Measurements from ENCODE around the gene ZIC1.

ZIC1 gene

GRCh38 chr3:147371771-147372340 is 37.3 kb upstream of the ZIC1 start:
- no peak for TF ChIP-seq CTCF (IDR thresholded peaks at IDR 0.05; ENCODE audit: low read depth, low read length)
- H3K4me3 ChIP-seq (ENCODE audit: low read depth, low read length) = no peak overlapping the region

- no peak overlapping the region for H3K4me3 ChIP-seq (ENCODE audit: low read depth, low read length)
- no peak for TF ChIP-seq CTCF (IDR thresholded peaks at IDR 0.05; ENCODE audit: low read depth, low read length)
These were observed 36.6 kb upstream of the ZIC1 start for GRCh38 chr3:147372525-147373027.

- no peak for TF ChIP-seq CTCF (IDR thresholded peaks at IDR 0.05; ENCODE audit: low read depth, low read length)
- no peak overlapping the region for H3K4me3 ChIP-seq (ENCODE audit: low read depth, low read length)
These were observed 35.9 kb upstream of the ZIC1 start for GRCh38 chr3:147373301-147373700.

- TF ChIP-seq CTCF (IDR thresholded peaks at IDR 0.05; ENCODE audit: low read depth, low read length) = no peak
- H3K4me3 ChIP-seq (ENCODE audit: low read depth, low read length) = no peak overlapping the region
These were observed 31.5 kb upstream of the ZIC1 start for GRCh38 chr3:147377412-147378367.

- no peak overlapping the region for H3K4me3 ChIP-seq (ENCODE audit: low read depth, low read length)
- no peak for TF ChIP-seq CTCF (IDR thresholded peaks at IDR 0.05; ENCODE audit: low read depth, low read length)
These were observed 29.5 kb upstream of the ZIC1 start for GRCh38 chr3:147379651-147380050.

GRCh38 chr3:147380387-147380951 is 28.7 kb upstream of the ZIC1 start:
- TF ChIP-seq CTCF (IDR thresholded peaks at IDR 0.05; ENCODE audit: low read depth, low read length) = no peak
- no peak overlapping the region for H3K4me3 ChIP-seq (ENCODE audit: low read depth, low read length)

- no peak for TF ChIP-seq CTCF (IDR thresholded peaks at IDR 0.05; ENCODE audit: low read depth, low read length)
- H3K4me3 ChIP-seq (ENCODE audit: low read depth, low read length) = no peak overlapping the region
These were observed 28.2 kb upstream of the ZIC1 start for GRCh38 chr3:147380977-147381376.
